ENCODE data around the gene EIF3F. TPM values are rescaled to one million over a fixed set of nuclear protein-coding genes. Genes with fewer than 3 reads are reported as not detected.

EIF3F gene
- total RNA-seq, 4 donors from 2014 or later: 132 to 345 (median 190) TPM

GRCh38 chr11:8033305-8034105 lies 46.4 kb downstream of the EIF3F start:
- no peak for TF ChIP-seq POLR2A (IDR thresholded peaks at IDR 0.05)
- TF ChIP-seq, protein P1, sequence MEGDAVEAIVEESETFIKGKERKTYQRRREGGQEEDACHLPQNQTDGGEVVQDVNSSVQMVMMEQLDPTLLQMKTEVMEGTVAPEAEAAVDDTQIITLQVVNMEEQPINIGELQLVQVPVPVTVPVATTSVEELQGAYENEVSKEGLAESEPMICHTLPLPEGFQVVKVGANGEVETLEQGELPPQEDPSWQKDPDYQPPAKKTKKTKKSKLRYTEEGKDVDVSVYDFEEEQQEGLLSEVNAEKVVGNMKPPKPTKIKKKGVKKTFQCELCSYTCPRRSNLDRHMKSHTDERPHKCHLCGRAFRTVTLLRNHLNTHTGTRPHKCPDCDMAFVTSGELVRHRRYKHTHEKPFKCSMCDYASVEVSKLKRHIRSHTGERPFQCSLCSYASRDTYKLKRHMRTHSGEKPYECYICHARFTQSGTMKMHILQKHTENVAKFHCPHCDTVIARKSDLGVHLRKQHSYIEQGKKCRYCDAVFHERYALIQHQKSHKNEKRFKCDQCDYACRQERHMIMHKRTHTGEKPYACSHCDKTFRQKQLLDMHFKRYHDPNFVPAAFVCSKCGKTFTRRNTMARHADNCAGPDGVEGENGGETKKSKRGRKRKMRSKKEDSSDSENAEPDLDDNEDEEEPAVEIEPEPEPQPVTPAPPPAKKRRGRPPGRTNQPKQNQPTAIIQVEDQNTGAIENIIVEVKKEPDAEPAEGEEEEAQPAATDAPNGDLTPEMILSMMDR (IDR thresholded peaks at IDR 0.05): peak; percentile 65 to 84 (median 82)
- Histone ChIP-seq H3K9me3 (no peaks in the 10 kb centered on the region), H3K36me3 (no peaks in the 10 kb centered on the region), H3K27me3 (no peaks in the 10 kb centered on the region), H3K4me1 (peaks cover 0 to 9% (median 3%) of the 10 kb centered on the region in 4 donors), H3K27ac (no peak overlapping the region), H3K4me3 (no peak overlapping the region)
- peak; percentile 29 to 76 (median 75) for DNase-seq

DNA sequence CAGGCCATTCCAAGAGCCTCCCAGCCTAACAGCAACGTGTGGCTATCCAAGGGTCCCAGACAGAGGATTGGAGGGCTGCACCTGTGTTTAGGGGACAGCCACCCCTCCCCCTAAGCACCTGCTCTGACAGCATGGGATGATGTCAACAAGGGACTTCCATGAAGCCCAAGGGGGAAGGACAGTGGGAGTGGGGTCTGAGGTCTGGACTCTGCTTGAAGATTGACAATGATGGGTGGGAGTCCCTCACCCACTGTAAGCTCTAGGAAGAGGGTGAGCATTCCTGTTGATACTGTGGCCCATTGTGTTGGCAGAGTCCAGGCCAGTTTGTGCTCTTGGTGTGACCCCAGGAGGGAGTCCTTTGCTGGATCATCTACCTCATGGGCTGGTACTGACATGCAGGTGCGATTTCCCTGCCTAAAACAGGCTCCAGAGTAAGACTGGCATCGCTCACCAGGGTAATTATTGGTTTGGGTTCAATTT lies 47.0 kb downstream of the EIF3F start:
- peak in 1 of 3 donors; percentile 30 for DNase-seq
- H3K9me3 ChIP-seq: no peaks in the 10 kb centered on the region
- H3K36me3 ChIP-seq: no peaks in the 10 kb centered on the region
- H3K27ac ChIP-seq: no peak overlapping the region
- H3K4me3 ChIP-seq: no peak overlapping the region
- H3K27me3 ChIP-seq: no peaks in the 10 kb centered on the region
- TF ChIP-seq, protein P1 (IDR thresholded peaks at IDR 0.05): no peak
- TF ChIP-seq POLR2A (IDR thresholded peaks at IDR 0.05): no peak
- H3K4me1 ChIP-seq: peaks cover 0 to 9% (median 3%) of the 10 kb centered on the region in 4 donors

- Histone ChIP-seq H3K9me3 (no peaks in the 10 kb centered on the region), H3K27ac (no peak overlapping the region), H3K4me1 (peaks cover 0 to 9% (median 3%) of the 10 kb centered on the region in 4 donors), H3K27me3 (no peaks in the 10 kb centered on the region), H3K4me3 (no peak overlapping the region), H3K36me3 (no peaks in the 10 kb centered on the region)
- peak in 1 of 3 donors; percentile 67 for DNase-seq
- TF ChIP-seq, protein P1 (IDR thresholded peaks at IDR 0.05): no peak
- TF ChIP-seq POLR2A (IDR thresholded peaks at IDR 0.05): no peak
These were observed 47.6 kb downstream of the EIF3F start for GRCh38 chr11:8034604-8035190.

DNA sequence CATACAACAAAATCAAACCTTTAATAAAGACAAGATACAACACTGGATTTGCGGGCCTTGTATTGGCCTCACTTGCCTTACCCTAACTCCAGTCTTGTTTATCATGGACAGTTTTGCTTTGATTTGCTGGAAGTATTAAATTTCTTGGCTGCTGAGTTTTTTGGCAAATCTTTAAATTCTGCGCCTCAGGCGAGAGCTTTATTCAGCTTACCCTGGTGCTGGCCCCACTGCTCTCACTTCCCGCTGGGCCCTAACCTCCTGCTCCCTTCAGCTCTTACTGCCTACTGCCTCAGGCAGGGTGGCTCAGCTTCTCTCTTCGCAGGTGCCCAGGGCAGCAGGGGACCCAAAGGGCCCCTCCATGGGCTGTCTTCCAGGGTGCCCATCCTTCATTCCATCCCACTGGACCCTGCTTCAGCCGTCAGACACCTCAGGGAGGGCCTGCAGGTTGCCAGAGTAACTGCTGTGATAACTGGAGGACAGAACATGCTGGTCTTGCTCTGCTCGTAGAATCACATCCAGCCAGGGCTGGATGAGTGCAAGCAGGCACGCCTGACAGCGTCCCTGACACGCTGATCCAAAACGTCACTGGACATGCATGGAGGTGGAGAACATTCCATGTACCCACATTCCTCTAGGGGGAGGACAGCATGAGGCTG lies 48.2 kb downstream of the EIF3F start:
- TF ChIP-seq POLR2A (IDR thresholded peaks at IDR 0.05): no peak
- TF ChIP-seq, protein P1 (IDR thresholded peaks at IDR 0.05): no peak
- Histone ChIP-seq H3K27ac (no peak overlapping the region), H3K4me3 (no peak overlapping the region), H3K36me3 (no peaks in the 10 kb centered on the region), H3K4me1 (peaks cover 0 to 9% (median 3%) of the 10 kb centered on the region in 4 donors), H3K9me3 (no peaks in the 10 kb centered on the region), H3K27me3 (no peaks in the 10 kb centered on the region)
- DNase-seq: peak in 1 of 3 donors; percentile 40

DNA sequence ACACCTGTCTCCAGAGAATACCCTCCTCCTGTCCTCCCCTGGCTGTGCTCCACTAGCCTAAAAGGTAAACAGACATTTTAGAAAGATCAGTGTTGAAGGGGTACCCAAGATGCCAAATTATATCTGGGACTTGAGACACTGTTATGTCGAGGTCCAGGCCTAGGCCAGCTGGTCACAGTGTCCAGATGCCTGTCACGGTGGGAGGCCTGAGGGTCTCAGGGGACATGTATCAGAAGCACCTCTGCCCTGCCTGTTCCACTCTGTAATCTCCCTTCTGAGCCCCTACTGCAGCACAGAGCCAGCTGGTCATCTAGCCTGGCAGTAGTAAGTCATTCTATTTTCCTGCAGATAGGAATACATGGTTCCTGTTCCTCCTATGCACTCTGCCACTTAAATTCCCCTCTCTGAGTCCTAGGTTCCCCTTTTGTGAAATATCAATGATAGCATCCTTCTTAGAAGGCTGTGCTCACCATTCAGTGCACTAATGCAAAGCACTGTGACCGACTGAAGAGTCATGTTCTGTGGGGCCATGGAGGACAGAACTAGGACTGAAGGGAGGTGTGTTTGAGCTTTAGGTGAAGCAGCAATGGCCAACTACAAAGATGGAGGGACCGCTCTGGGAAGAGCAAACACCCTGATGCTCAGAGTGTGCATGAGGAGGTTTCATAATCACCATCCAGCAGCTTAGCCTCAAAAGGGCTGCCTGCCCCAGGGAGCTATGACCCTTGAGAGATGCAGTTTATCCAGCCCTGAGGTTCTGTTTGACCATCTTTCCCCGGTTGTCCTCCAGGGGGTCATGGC lies 49.1 kb downstream of the EIF3F start:
- Histone ChIP-seq H3K4me1 (peaks cover 0 to 9% (median 3%) of the 10 kb centered on the region in 4 donors), H3K36me3 (no peaks in the 10 kb centered on the region), H3K9me3 (no peaks in the 10 kb centered on the region), H3K27me3 (no peaks in the 10 kb centered on the region), H3K4me3 (no peak overlapping the region), H3K27ac (no peak overlapping the region)
- TF ChIP-seq, protein P1 (IDR thresholded peaks at IDR 0.05): no peak
- no peak for TF ChIP-seq POLR2A (IDR thresholded peaks at IDR 0.05)
- peak in 1 of 3 donors; percentile 24 for DNase-seq

All from Peyer's patch (tissue), 4 donors.